GM19025 (cell line): ENCODE measurements around the gene DDX28.
"Not testable (repeated sequence)": the region's sequence is repeated elsewhere in the genome, so short reads cannot be mapped to it uniquely, and the experiment has no call there.

Experiments used
- ATAC-seq: cut with Tn5 transposase; IDR thresholded peaks from one replicate; pipeline ENCODE4 v1.9.1; 2021; ENCODE audit warnings: mild to moderate bottlenecking, low read depth, moderate library complexity; ENCODE audit not compliant: unreplicated experiment

DDX28 gene

GRCh38 chr16:67998231-67998778 is 24.7 kb downstream of the DDX28 start:
- not testable (repeated sequence) for ATAC-seq

DNA sequence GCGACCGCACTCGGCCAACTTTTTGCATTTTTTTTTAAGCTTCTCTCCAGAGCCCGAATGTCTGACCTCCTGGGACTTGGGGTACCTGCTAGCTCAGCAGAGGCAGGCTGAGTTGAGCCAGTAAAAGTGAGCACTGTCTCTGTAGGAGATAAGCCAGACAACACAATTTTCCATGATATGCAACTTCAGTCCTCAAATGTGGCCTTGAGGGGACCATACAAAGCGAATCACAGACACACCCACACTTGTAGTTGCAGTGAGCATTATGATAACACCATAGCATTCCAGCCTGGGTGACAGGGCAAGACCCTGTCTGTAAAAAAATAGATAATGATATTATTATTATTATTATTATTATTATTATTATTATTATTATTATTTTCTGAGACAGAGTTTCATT is 26.4 kb downstream of the DDX28 start:
- ATAC-seq = no peak

DNA sequence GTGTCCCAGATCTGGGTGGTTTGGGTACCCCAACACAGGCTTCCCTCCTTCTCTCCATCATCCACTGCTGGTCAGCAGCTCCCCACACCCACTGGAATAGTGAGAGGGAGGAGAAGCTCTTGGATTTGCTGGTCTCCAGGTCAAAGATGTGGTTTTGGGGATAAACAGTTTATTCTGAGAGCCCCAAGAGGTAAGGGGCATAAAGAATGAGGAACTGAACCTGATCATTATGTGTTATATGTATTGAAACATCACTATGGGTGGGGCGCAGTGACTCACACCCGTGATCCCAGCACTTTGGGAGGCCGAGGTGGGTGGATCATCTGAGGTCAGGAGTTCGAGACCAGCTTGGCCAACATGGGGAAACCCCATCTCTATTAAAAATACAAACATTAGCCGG is 27.6 kb downstream of the DDX28 start:
- no peak for ATAC-seq

GRCh38 chr16:67994040-67994408 is 29.0 kb downstream of the DDX28 start:
- ATAC-seq = not testable (repeated sequence)

DNA sequence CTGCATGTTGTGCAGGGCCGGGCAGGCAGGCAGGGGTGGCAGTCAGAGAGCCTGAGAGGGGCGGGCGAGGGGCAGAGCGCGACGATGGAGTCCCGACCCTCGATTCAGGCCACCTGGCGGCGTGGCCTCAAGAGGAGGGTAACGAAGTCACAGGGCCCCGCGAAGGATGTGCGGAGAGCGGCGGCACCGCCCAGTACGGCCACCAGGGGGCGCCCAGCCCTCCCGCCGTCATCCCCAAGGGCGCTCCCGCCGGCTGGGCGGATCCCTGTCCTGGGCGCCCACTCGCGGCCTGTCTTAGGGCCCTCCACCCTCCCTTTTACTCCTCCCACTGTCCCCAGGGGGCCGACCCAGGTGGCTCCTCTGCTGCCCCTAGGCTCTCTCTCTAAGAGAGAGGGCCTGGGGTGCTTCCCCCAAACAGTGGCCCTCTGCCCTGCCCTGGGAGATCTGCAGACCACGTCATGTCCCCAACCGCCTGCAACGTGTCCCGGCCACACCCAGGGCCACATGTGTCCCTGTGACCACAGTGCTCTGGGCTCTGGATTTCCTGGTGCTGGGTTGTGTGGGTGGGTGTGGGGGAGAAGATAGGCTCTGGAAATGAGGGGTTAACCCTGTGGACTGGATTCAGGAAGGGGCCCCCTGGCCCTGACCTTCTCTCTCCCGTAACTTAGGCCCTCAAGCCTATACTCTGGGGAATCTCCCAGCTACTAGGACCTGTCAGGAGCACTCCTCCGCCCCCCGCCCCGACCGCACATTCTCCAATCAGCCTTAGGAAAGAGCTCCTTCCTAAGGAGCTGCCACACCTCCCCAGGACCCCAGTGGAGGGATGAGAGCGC is 29.6 kb downstream of the DDX28 start:
- peak; percentile 61 for ATAC-seq

GRCh38 chr16:67992661-67993206 is 30.3 kb downstream of the DDX28 start:
- no peak for ATAC-seq

GRCh38 chr16:67990018-67990386 is 33.0 kb downstream of the DDX28 start:
- ATAC-seq = no peak

- no peak for ATAC-seq
Observed at GRCh38 chr16:67989322-67990017, 33.6 kb downstream of the DDX28 start.

- no peak for ATAC-seq
Observed at GRCh38 chr16:67988675-67989074, 34.4 kb downstream of the DDX28 start.

- ATAC-seq = no peak
Observed at GRCh38 chr16:67987460-67988160, 35.4 kb downstream of the DDX28 start.

DNA sequence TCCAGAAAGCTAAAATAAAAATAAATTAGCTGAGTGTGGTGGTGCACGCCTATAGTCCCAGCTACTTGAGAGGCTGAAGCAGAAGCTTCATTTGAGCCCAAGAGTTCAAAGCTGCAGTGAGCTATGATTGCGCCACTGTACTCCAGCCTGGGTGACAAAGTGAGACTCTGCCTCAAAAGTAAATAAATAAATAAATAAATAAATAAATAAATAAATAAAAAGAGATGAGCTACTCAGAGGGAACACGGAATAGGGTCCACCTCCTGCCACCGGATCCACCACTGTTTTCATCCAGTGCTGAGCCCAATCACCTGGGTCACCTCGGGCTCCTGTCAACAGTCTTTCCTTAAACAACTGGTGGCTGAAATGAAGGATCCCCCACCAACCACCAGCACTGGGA is 36.1 kb downstream of the DDX28 start:
- ATAC-seq = no peak

- no peak for ATAC-seq
Observed at GRCh38 chr16:67982011-67982696, 40.9 kb downstream of the DDX28 start.

GRCh38 chr16:67979955-67980678 is 42.9 kb downstream of the DDX28 start, which contains the start of gene DPEP3:
DPEP3 (minus strand) TSS chr16:67980499; CDS start chr16:67980380, 119 bp downstream.
- ATAC-seq = no peak

- no peak for ATAC-seq
Observed at GRCh38 chr16:67977469-67978227, 45.4 kb downstream of the DDX28 start.

DNA sequence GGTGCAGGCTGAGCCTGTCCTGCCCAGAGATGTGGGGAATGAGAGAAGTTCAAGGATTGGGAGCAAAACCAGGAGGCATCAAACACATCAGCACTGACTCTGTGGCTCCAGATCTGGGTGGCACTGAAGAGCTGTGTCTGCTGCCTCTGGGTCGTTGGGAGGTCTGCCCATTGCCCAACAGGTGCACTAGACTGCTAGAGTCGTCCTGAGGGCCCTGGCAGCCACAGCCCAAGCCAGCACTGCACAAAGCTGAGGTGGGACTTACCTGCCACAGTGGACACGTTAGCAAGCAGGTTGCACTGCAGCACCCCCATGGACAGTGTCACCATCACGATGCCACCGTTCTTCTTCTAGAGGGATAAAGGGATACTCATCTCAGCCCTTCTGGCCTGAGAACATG is 46.0 kb downstream of the DDX28 start:
- ATAC-seq = no peak

DNA sequence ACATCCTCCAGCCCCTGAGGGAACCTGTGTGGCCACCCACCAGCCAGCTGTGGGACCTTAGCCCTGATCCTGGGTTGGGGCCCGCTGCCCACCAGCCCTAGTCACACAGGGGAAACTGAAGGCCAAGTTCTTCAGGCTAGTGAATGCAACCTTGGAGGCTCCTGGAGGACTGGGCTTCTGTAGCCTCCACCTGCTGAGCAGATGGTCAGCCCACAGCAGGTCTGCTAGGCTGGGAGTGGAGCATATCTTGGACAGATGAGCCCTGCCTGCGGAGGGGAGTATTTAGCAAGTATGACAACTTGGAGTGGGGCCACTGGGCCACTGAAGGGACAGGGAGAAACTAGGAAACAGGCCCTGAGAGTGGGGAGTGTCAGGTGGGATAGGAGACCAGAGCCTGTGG is 46.8 kb downstream of the DDX28 start:
- no peak for ATAC-seq

DNA sequence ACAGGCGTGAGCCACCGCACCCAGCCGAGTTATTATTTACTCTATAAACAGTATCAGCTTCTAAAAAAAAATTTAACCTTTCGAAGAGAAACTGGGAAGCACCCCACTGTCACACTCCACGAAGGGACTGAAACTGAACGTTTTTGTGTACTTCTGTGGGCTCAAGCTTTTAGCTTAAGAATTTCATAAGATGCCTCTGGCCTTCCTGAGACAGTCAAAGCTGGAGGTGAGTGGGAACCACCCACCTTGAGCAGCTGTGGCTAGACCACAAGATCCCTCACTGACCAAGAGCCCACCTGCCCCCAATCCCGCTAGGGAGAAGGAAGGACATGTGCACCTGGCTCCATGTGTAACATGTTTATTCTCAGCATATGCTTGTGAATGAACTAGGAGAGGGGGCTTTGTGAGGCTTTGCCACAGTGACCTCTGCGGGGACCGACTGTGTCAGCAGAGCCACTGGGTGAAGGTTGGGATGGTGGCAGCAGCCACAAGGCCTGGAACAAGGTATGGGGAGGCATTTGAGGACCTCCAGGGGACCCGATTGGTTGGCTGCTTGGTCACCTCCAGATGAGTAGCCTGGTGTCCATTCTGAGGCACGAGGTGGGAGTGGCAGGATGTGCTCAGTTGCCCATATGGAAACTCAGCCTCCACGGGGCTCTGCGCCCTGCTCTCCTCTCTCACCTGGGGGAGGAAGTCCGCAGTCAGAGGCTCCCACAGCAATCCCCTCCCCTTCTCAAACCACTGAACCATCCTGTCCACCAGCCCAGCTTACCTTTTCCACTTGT is 47.5 kb downstream of the DDX28 start:
- ATAC-seq = no peak

GRCh38 chr16:67972285-67972684 is 50.7 kb downstream of the DDX28 start:
- not testable (repeated sequence) for ATAC-seq
